T-helper 1 cell (primary cell): ENCODE results near the gene DMD.

Source experiments
- DNase-seq, 5 donors: peaks; one replicate each; pipeline ENCODE4 v3.0.0-alpha.2; 2012 to 2020

The DMD gene

GRCh38 chrX:31070057-31070468 is 2141.3 kb downstream of the DMD start:
- DNase-seq = peak in 1 of 5 donors; percentile 33
